HUES6 (cell line): ENCODE results near the gene SNRNP40.

ENCODE experiments used
- H3K27ac ChIP-seq: 2 replicates; pipeline ENCODE4 v1.7.0; 2013; ENCODE audit warnings: low read depth, mild to moderate bottlenecking, low read length, inconsistent platforms
- H3K27me3 ChIP-seq: 2 replicates; pipeline ENCODE4 v1.6.1; 2013; ENCODE audit warnings: low read length; ENCODE audit not compliant: control insufficient read depth, insufficient read depth
- H3K36me3 ChIP-seq: 2 replicates; pipeline ENCODE4 v1.6.1; 2013; ENCODE audit warnings: low read length; ENCODE audit not compliant: control insufficient read depth, insufficient read depth
- H3K4me1 ChIP-seq: 2 replicates; pipeline ENCODE4 v1.6.1; 2013; ENCODE audit warnings: low read length; ENCODE audit not compliant: control insufficient read depth, insufficient read depth
- H3K4me3 ChIP-seq: 2 replicates; pipeline ENCODE4 v1.5.1; 2013; ENCODE audit warnings: low read depth, low read length
- H3K9ac ChIP-seq: one replicate; pipeline ENCODE4 v1.6.1; 2013; ENCODE audit warnings: mild to moderate bottlenecking, low read length
- H3K9me3 ChIP-seq: 2 replicates; pipeline ENCODE4 v1.6.1; 2013; ENCODE audit warnings: low read depth, low read length; ENCODE audit not compliant: control insufficient read depth, insufficient read depth

The SNRNP40 gene

DNA sequence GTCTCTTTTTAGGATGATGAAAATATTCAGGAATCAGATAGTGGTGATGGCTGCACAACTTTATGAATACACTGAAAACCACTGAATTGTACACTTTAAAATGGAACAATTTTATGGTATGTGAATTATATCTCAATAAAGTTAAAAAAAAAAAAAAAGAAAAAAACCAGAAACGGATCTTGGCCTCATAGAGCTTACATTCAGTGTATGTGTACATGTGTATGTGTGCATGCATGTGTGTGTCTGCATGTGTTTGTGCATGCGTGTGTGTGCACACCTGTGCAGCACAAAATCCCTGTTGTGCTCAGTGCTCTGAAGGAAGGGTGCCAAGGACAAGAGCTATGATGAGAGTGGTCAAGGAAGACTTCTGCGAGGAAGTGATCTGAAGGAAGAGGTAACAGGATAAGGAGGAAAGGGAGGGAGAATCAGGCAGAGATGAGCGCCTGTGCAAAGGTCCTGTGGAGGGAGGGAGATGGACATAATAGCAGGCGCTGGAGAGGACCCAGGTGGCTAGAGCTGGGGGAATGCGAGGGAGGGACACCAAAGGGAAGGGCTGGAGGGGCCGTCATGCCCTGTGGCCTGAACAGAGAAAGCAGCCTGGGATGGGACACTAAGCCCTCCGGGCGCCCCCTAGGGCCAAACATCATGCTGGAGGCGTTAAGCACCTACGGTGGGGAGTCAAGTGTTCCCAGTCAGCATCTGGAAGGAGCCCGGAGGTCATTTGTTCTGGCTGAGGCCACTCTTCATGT, 82.1 kb downstream of the SNRNP40 start:
- H3K27me3 ChIP-seq, result no peaks in the 10 kb centered on the region
- no peak overlapping the region for H3K4me3 ChIP-seq
- peaks cover 13% of the 10 kb centered on the region for H3K4me1 ChIP-seq
- H3K27ac ChIP-seq, result no peak overlapping the region
- H3K9me3 ChIP-seq, result no peaks in the 10 kb centered on the region
- H3K9ac ChIP-seq, result no peak overlapping the region
- H3K36me3 ChIP-seq, result no peaks in the 10 kb centered on the region
